SW 1271 (cell line): Measurements from ENCODE around the gene MTFMT.
"Not testable (repeated sequence)": the region's sequence is repeated elsewhere in the genome, so short reads cannot be mapped to it uniquely, and the experiment has no call there.

Experiments used
- DNase-seq, 2 experiments: peaks; one replicate each; lab custom pipeline; 2025; lab: John Stamatoyannopoulos, UW

The MTFMT gene

GRCh38 chr15:65060641-65061397, 31.4 kb upstream of the MTFMT start:
- no peak for DNase-seq

- no peak for DNase-seq
These were observed 30.6 kb upstream of the MTFMT start for GRCh38 chr15:65059931-65060596.

DNA sequence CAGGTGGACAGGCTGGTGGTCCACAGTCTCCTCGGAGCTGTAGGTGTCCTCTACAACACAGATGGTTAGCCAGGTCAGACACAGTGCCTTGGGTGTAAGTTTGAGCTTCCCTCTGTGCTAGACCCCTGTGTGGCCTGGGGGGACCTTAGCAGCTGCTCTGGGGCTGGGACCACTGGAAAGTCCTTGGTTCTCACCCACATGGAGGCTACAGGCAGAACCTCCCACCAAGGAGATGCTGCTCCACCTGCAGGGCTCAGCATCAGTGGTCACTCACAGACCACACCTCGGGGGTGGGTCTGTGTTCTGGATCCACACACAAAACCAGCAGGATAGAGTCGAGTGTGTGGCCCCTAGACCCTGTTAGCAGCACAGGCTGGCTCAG, 29.9 kb upstream of the MTFMT start:
- no peak for DNase-seq

DNA sequence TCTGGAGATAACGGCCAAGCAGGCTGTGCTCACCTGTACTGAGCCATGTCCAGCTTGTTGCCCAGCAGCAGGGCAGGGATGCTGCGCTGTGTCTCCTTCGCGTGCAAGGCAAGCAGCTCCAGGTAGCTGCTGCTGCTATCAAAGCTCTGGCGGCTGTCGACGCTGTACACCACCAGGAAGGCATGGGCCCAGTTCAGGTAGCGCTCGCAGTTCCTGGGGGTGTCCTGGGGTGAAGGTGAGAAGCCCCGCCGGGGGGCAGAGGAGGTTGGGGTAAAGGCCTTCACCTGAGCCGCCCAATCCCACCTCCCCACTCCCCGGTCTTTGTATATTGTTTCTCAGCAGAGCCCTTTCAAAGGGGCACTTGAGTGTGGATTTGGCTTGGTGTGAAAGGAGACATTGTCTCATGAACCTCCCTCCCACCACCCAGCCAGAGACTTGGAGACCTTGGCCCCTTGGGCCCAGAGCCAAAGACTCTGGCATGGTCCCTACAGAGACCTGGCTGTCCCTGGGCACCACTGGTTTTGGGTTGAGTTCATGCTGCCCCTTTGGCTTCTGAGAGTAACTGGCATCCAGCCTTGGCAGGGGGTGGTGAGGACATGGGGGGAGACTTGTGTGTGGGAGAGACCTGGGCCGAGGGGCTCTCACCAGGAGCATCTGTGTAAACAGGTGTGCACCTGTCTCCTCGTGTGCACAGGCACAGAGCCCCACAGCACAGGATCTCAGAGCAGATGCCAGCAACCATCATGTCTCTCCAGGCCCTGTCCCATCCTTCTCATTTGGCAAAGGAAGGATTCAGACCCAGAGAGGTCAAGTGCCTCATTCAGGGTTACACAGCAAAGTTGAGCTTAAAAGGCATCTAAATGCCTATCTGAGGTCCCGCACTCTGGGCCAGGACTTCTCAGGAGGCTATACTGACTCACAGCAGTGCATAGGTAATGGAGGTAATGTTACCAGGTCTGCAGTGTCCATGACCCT, 29.2 kb upstream of the MTFMT start:
- no peak for DNase-seq

- no peak for DNase-seq
These were observed 28.1 kb upstream of the MTFMT start for GRCh38 chr15:65057549-65057940.

- peak in 1 of 2 experiments; percentile 46 for DNase-seq
These were observed 27.6 kb upstream of the MTFMT start for GRCh38 chr15:65056868-65057548.

GRCh38 chr15:65056106-65056505, 26.7 kb upstream of the MTFMT start:
- no peak for DNase-seq

- no peak for DNase-seq
These were observed 25.9 kb upstream of the MTFMT start for GRCh38 chr15:65055201-65055870.

DNA sequence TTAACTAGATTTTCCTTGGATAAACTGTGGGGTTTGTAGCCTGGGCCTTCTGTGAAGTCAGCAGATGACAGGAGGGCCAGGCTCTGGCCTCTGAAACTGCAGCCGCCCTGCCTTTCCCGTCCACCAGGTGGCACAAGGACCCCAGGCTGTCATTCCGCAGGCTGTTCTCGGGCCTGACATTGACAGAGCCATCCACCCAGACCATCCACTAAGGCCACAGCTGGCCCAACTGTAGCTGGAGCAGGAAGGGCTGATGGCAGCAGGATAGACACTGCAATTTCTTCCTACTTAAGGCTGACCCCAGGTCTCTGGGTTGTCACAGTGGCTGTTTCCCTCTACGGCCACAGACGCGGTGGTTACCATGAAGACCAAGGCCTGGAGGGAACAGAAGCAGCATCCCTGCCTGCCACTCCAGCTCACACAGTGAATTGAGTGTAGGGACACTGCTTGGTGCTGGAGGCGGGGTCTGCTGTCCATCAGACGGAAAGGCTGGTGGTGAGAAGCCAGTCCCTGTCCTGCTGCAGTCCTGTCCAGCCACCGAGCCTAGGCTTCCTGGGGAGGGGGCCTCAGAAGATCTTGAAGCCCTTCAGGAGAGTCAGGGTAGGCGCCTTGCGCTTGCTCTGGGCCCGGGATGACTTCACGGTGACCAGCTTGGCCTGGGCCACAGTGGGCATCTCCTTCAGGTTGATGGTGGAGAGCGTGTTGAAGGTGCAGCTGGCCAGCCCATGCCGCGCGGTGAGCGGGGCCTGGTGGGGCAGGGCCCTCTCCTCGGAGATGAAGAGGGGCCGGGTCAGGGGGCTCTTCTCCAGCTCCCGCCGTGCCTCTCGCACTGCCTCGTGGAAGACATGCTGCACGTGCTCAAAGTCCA, 25.1 kb upstream of the MTFMT start:
- DNase-seq = peak in 1 of 2 experiments; percentile 67

GRCh38 chr15:65052956-65053355, 23.5 kb upstream of the MTFMT start:
- no peak for DNase-seq

- DNase-seq = no peak
These were observed 21.8 kb upstream of the MTFMT start for GRCh38 chr15:65051266-65051665.

GRCh38 chr15:65050270-65050669, 20.8 kb upstream of the MTFMT start:
- no peak for DNase-seq

DNA sequence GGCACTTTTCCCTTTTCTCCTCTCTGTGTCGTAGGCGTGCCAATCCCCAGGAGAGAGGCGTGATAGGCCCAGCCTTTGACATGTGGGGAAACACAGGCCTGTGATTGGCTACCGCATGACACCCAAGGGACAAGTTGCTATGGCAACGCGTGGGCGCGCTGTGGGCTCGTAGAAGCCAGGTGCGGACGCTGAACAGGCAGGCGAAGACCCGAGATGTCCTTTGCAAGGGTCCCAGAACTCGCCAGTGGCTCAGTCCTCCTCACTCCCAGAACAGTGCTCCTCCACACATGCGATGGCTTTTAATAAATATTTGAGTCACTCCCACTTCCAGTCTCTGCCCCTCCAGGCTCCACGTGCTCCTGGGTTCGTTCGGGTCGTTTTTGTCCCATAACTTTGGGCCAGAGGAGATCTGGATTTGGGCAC, 20.0 kb upstream of the MTFMT start:
- no peak for DNase-seq

DNA sequence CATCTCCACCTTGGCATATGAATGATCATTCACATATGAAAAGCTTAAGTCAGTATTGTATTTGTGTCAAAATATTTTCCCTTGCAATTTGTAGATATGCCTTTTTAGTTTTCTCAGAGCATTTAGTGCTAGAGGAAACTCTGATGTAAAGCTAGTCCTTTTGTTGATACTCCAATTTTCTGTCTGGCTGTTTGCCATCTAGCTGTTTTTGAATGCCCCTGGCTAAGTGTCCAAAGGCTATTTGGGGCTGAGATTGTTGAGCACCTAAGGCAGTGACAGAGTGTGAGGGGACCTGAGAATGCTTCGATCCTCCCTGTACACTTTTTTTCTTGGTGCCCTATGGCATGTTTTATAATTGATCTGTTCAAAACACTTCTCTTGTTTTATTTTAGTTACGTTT, 18.8 kb upstream of the MTFMT start:
- DNase-seq = no peak

GRCh38 chr15:65044724-65045481, 15.5 kb upstream of the MTFMT start, which contains the start of gene SLC51B:
Gene SLC51B (plus strand): TSS chr15:65045387. CDS start chr15:65050005, 4,618 bp downstream.
- DNase-seq = no peak

DNA sequence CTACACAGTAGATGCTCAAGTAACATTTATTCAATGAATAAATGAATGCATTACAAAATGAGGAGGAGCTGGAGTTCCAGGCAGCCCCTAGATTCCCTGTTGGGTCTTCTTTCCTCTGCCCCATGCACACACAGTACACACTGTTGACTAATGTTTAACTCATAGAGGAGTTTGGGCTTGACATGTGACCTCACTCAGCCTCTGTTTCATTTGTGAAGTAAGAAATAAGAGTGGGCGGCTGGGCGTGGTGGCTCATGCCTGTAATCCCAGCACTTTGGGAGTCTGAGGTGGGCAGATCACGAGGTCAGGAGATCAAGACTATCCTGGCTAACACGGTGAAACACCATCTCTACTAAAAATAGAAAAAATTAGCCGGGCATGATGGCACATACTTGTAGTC, 14.8 kb upstream of the MTFMT start:
- not testable (repeated sequence) for DNase-seq

GRCh38 chr15:65042776-65043327, 13.4 kb upstream of the MTFMT start:
- no peak for DNase-seq

- no peak for DNase-seq
These were observed 12.3 kb upstream of the MTFMT start for GRCh38 chr15:65041787-65042186.

GRCh38 chr15:65040461-65040860, 11.0 kb upstream of the MTFMT start:
- DNase-seq = no peak
